NCI-H226 (cell line): ENCODE measurements around the gene ZNF785.
"Not testable (repeated sequence)": the region's sequence is repeated elsewhere in the genome, so short reads cannot be mapped to it uniquely, and the experiment has no call there.

ENCODE experiments used
- DNase-seq: peaks from one replicate; pipeline ENCODE4 v3.0.0-alpha.2; 2015

The ZNF785 gene

DNA sequence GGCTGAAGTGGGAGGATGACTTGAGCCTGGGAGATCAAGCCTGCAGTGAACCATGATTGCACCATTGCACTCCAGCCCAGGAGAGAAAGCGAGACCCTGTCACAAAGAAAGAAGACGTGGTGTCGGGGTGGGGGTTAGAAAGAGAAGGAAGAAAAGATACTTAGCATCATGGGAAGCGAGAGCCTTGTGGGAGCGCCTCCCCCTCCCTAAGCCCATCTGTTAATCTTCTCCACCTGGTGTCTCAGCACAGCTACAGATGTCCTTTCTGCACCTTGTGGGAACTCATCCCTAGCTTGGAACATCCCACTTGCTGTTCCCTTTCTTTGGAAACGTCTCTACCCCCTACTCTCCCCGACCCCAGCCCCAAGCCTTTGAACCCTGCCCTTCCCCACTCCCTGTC, 20.0 kb downstream of the ZNF785 start:
- DNase-seq = no peak

GRCh38 chr16:30562021-30562420, 23.5 kb downstream of the ZNF785 start:
- no peak for DNase-seq

DNA sequence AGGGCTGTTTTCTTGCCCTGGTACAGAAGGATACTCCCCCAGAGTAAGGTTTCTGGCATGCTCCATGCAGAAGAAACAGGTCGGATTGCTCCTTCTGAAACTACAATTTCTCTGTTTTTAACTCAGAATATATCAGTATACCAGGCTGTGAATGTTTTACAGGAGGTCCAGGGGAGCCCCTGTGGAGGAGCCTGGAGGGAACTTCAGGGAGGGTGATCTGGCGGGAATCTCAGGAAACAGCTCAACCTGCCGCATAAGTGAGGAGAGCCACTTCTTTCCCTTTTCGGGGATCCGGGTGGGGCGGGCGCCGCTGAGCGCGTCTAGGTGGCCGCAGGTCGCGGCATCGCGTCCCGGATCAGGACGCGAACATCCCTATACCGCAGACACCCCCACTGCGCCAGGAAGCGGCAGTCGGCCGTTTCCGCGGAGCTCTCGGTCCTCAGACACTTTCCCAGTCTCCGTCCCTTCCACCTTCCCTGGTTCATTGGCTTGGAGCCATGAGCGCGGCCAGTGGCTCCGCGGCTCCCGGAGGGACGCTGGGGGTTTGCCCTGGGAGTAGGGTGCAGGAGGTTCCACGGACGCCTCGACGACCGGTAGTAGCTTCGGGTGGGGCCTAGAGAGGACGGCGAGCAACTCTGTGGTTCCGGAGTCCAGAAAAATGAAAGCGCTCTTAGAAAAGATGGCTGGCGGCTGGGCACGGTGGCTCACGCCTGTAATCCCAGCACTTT, 24.2 kb downstream of the ZNF785 start:
- no peak for DNase-seq

- DNase-seq = no peak
Measured at GRCh38 chr16:30559690-30560089, 25.8 kb downstream of the ZNF785 start.

DNA sequence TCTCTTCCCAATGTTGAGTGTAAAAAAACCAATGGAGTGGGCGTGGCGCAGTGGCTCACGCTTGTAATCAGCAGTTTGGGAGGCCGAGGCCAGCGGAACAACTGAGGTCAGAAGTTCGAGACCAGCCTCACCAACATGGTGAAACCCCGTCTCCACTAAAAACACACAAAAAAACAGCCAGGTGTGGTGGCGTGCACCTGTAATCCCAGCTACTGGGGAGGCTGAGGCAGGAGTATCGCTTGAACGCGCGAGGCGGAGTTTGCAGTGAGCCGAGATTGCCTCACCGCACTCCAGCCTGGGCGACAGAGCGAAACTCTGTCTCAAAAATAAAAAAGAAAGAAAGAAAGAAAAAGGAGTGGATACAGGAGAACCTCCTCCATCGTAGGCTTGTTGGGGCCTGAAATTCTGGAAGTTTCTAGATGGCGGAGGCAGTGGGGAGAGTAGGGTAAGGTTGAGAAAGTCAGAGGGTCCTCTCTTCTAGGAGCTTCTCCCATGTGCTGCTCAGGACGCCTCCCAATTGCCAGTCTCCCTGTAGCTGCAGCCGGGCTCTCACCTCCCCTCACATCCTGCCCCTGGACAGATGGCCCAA, 26.6 kb downstream of the ZNF785 start:
- DNase-seq = no peak

- DNase-seq = peak; percentile 97
Measured at GRCh38 chr16:30557957-30558788, 27.3 kb downstream of the ZNF785 start, which contains the start of gene ZNF764. Gene ZNF764 (minus strand): TSS chr16:30558374. CDS start chr16:30558182, 192 bp downstream.

DNA sequence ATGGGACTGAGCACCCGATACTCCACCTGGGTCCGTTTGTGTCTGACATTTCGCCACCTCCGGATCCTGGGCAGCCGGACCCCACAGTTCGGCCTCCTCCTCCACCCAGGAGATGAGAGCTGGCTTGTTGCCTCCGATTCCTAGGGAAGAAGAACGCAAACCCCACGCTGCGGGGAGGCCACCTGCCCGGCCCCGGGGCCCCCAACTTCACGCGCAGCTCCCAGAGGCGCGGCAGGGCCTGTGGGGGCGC, 27.9 kb downstream of the ZNF785 start:
- no peak for DNase-seq

DNA sequence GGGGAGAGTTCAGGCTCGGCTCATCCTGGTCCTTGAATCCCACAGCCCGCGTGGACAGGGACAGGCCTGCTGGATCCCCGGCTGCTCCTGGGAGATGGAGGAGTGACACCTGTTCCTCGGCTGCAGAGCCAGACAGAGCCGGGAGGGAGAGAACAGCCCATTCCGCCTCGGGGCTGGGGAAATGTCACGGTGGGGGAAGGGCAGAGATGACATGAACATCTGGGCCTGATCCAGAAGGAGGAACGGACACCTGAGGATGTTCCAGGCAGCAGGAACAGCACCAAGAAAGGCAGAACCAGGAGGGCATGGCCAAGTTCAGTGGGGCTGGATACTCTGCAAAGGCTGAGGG, 29.4 kb downstream of the ZNF785 start:
- DNase-seq = no peak

DNA sequence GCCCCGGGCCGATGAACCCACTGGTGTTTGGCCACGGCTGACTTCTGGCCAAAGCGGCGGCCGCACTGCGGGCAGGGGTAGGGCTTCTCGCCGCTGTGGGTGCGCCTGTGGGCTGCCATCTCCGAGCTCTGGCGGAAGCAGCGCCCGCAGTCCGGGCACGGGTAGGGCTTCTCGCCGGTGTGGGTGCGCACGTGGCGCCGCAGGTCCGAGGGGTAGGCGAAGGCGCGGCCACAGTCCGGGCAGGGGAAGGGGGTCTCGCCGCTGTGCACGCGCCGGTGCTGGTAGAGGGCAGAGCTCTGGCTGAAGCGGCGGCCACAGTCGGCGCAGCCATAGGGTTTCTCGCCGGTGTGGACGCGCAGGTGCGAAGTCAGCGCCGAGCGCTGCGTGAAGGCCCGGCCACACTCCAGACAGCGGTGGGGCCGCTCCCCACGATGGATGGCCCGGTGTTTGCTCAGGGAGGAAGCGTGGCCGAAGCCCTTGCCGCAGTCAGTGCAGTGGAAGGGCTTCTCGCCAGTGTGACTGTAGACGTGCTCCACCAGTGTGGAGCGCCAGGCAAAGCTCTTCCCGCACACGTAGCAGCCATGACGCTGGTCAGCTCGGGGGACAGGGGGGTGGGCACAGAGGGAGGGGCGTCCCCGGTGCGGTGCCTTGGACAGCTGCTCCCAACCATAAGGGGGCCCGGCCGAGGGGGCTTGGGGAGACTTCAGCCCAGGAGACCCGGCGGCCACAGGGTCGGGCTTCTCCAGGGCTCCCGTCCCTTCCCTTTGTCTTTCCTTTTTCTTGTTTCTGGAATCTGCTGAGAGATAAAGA, 30.0 kb downstream of the ZNF785 start:
- DNase-seq = no peak

GRCh38 chr16:30554557-30555314, 30.8 kb downstream of the ZNF785 start:
- DNase-seq = no peak

DNA sequence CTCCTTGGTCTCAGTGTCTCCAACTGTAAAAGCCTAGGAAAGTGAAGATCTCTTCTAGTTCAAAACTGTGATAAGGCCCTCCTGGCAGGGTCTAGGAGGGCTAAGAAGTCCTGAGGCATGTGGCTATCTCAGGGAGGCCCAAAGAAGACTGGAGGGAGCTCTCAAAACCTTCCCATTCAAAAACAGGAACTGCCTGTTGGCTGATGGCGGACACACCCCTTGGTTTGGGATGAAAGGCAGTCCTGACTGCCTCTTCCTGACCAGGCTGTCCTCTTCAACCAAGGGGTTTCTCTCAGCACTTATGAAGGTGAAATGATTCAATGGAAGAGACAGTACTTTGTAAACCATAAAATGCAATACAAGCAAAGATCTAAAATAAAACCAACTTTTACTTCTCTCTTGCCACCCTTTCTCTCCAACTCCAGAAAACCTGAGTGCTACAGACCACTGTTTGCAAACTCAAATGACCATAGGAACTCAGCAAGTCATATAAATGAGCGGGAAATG, 32.1 kb downstream of the ZNF785 start:
- DNase-seq = no peak

- DNase-seq = no peak
Measured at GRCh38 chr16:30552956-30553355, 32.5 kb downstream of the ZNF785 start.

DNA sequence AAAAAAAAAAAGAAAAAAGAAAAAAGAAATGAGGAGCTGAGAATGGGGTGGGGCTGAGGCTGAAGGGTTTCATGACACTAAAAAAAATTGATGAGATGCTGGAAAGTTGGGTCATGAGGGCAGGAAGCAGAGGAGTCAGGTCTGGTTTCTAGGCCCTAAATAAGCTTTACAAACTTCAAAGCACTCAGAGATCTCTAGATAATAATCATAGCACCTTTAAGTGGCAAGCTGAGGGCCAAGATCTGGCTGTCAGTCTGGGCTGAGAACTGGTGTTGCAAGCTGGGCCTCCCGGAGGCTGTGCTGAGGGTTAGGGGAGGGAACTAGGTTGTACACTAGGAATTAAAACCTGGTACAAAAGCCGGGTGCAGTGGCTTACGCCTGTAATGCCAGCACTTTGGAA, 33.7 kb downstream of the ZNF785 start:
- no peak for DNase-seq

- peak; percentile 12 for DNase-seq
Measured at GRCh38 chr16:30548416-30549253, 36.9 kb downstream of the ZNF785 start.

DNA sequence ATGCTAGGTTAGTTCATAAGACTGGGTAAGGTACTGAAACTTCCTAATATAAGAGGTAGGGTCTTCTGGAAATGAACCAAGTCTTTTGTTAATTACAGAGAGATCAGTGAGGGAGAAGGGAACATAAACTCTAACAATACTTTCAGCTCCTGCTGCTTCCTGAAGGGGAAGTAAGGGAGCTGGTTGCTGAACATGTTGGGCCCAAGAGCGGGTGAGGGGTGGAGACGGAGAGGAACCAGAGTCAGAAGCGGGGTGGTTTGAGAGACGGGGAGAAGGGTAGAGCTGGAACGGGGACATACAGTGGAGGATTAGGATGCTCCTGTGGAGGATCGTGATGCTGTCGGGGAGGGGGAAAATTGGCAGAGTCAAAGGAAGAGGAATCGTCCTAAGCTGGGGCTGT, 39.4 kb downstream of the ZNF785 start:
- no peak for DNase-seq

GRCh38 chr16:30543067-30543466, 42.4 kb downstream of the ZNF785 start:
- no peak for DNase-seq

DNA sequence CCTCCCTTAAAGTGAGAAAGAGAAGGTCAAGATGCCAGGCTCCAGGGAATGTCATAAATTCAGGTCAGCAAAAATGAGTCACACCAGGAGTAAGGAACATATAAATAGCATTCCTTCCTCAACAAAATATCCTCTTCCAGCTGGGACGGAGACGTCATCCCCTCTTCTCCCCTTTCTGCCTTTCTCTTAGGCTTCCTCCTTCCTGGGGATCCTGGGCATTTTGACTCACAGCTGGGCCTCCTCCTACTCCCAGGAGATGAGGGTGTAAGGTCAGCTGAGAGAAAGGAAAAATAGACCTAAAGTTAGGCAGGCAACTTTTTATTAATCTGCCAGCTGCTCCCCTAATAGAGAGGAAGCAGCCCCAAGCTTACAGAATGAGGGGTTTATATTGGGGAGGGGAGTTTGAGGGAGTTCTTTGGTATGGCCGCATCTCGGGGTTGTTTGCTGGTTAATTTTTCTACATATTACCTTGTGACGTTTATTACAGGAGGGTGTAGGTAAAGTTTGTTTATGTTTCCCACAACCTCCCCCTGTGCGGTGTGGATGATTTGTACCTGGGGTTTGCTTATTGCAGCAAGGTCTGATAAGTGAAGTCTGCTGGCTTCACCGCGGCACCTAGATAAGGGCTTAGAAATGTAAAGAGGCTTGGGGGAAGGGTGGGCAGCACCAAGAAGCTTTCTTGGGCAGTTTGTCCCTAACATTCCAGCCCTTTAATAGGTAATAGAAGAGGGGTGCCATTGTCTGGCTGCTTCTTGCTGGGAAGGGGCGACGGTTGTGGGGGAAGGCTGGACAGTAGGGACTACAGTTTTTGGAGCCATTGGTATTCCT, 43.8 kb downstream of the ZNF785 start:
- DNase-seq = no peak

- not testable (repeated sequence) for DNase-seq
Measured at GRCh38 chr16:30540916-30541464, 44.5 kb downstream of the ZNF785 start.

GRCh38 chr16:30539986-30540526, 45.4 kb downstream of the ZNF785 start:
- DNase-seq = not testable (repeated sequence)
